Endothelial cell of umbilical vein (primary cell): ENCODE measurements around the gene MYO5B. TPM values are rescaled to one million over a fixed set of nuclear protein-coding genes. Genes with fewer than 3 reads are reported as not detected.

Source experiments
- BruUV-seq: library from RNA; stranded (reverse); fragments of 400-500 nt; replicated peaks from 2 replicates; lab custom pipeline; 2021; lab: Mats Ljungman, UMichigan
- CTCF ChIA-PET: fragments of 300-600, 350-600 bp; sonication (Branson Sonifier 250); formaldehyde crosslinking; loops from one replicate; lab custom pipeline; 2021; ENCODE audit warnings: antibody characterized with exemption, inconsistent platforms; lab: Charles Lee
- POLR2A ChIA-PET: fragments of 300-600, 350-600 bp; sonication (Branson Sonifier 250); formaldehyde crosslinking; loops from one replicate; lab custom pipeline; 2021; ENCODE audit warnings: antibody characterized with exemption, inconsistent platforms; lab: Charles Lee
- DNase-seq: peaks from one replicate; pipeline ENCODE4 v3.0.0-alpha.2; 2011; ENCODE audit warnings: low read depth, low spot score
- FAIRE-seq: peaks from 2 replicates; lab custom pipeline; 2011; peaks lifted over from hg19 to GRCh38; lab: Jason Lieb, UNC
- H2AFZ ChIP-seq: 2 replicates; pipeline ENCODE4 v1.6.0; 2012; ENCODE audit warnings: low read depth, low read length, control low read depth, inconsistent platforms
- H3K27ac ChIP-seq: 2 replicates; pipeline ENCODE4 v1.5.1; 2011; ENCODE audit warnings: low read depth, mild to moderate bottlenecking, control low read depth, low read length, moderate library complexity; ENCODE audit not compliant: insufficient read depth
- H3K27me3 ChIP-seq, 2 experiments: 2 replicates each; pipeline versions ENCODE4 v1.6.0 to v1.6.1; 2011; ENCODE audit warnings: low read length in 2 of 2, mixed read lengths in 1 of 2; ENCODE audit not compliant: control insufficient read depth in 2 of 2, insufficient read depth in 2 of 2
- H3K36me3 ChIP-seq, 2 experiments: 2 replicates in 1 of 2; 3 replicates in 1 of 2; pipeline ENCODE4 v1.5.1; 2011; ENCODE audit warnings: low read length in 2 of 2, mild to moderate bottlenecking in 1 of 2, moderate library complexity in 1 of 2; ENCODE audit not compliant: control insufficient read depth in 2 of 2, insufficient read depth in 2 of 2; ENCODE audit errors: extremely low read depth in 1 of 2
- H3K4me1 ChIP-seq: 3 replicates; pipeline ENCODE4 v1.5.1; 2011; ENCODE audit warnings: mild to moderate bottlenecking, low read length; ENCODE audit not compliant: control insufficient read depth, insufficient read depth; ENCODE audit errors: extremely low read depth
- H3K4me2 ChIP-seq: 2 replicates; pipeline ENCODE4 v1.6.1; 2011; ENCODE audit warnings: low read length, control low read depth, mixed read lengths; ENCODE audit not compliant: insufficient read depth
- H3K4me3 ChIP-seq, 3 experiments: fragments of 200-600 bp in 1 of 3; sonication (generic), shearing (Covaris generic) in 1 of 3; replicated peaks in 1 of 3; 2 replicates each; pipeline ENCODE4 v1.5.1; 2011 to 2016; ENCODE audit warnings: control low read depth in 3 of 3, low read length in 3 of 3, mild to moderate bottlenecking in 2 of 3, inconsistent platforms in 1 of 3, low read depth in 1 of 3, moderate library complexity in 1 of 3; ENCODE audit not compliant: insufficient read depth in 1 of 3
- H3K79me2 ChIP-seq: 2 replicates; pipeline ENCODE4 v1.6.0; 2012; ENCODE audit warnings: low read length, inconsistent platforms; ENCODE audit not compliant: control insufficient read depth, insufficient read depth
- H3K9ac ChIP-seq: replicated peaks from 2 replicates; pipeline ENCODE3; 2011; ENCODE audit warnings: low read length, control low read depth; ENCODE audit not compliant: insufficient read depth; ENCODE audit errors: extremely low read depth
- H3K9me1 ChIP-seq: replicated peaks from 3 replicates; pipeline ENCODE4 v1.6.0; 2011; ENCODE audit warnings: mild to moderate bottlenecking, low read length; ENCODE audit not compliant: control insufficient read depth, insufficient read depth; ENCODE audit errors: extremely low read depth
- H3K9me3 ChIP-seq: replicated peaks from 2 replicates; pipeline ENCODE4 v1.5.1; 2012; ENCODE audit warnings: low read length, inconsistent platforms; ENCODE audit not compliant: control insufficient read depth, insufficient read depth
- H4K20me1 ChIP-seq: replicated peaks from 2 replicates; pipeline ENCODE3; 2011; ENCODE audit warnings: mild to moderate bottlenecking, low read length; ENCODE audit not compliant: control insufficient read depth, insufficient read depth; ENCODE audit errors: extremely low read depth
- CTCF ChIP-seq, 2 donors: IDR thresholded peaks; 1 replicate in 1 of 2; 2 replicates in 1 of 2; pipeline ENCODE4 v1.5.1; 2011; ENCODE audit warnings: low read length in 2 of 2, mild to moderate bottlenecking in 2 of 2, moderate library complexity in 2 of 2, control low read depth in 1 of 2, inconsistent platforms in 1 of 2, low read depth in 1 of 2; ENCODE audit not compliant: insufficient read depth in 1 of 2; ENCODE audit errors: extremely low read depth in 1 of 2
- EZH2 ChIP-seq: IDR thresholded peaks from 2 replicates; pipeline ENCODE4 v1.6.1; 2012; ENCODE audit warnings: borderline replicate concordance, low read depth, mild to moderate bottlenecking, moderate library complexity, low read length, inconsistent platforms; ENCODE audit not compliant: severe bottlenecking
- FOS ChIP-seq: IDR thresholded peaks from 2 replicates; pipeline ENCODE4 v1.6.1; 2011; ENCODE audit warnings: mild to moderate bottlenecking, low read length, moderate library complexity, borderline replicate concordance; ENCODE audit not compliant: insufficient read depth
- GATA2 ChIP-seq: IDR thresholded peaks from 2 replicates; pipeline ENCODE4 v1.7.0; 2011; ENCODE audit warnings: low read depth, mild to moderate bottlenecking, moderate library complexity, mixed read lengths, low read length; ENCODE audit not compliant: insufficient read length, insufficient read depth
- JUN ChIP-seq: IDR thresholded peaks from 2 replicates; pipeline ENCODE4 v1.6.1; 2011; ENCODE audit warnings: borderline replicate concordance, low read depth; ENCODE audit not compliant: insufficient read length, insufficient read depth
- MAX ChIP-seq: IDR thresholded peaks from 2 replicates; pipeline ENCODE4 v1.6.1; 2011; ENCODE audit not compliant: insufficient read depth, insufficient read length
- MYC ChIP-seq: IDR thresholded peaks from one replicate; pipeline ENCODE4 v1.6.1; 2011; ENCODE audit warnings: mild to moderate bottlenecking, low read depth, low read length
- POLR2A ChIP-seq: IDR thresholded peaks from 2 replicates; pipeline ENCODE4 v1.6.1; 2012; ENCODE audit warnings: low read depth, mild to moderate bottlenecking, control low read depth, low read length
- POLR2AphosphoS5 ChIP-seq: IDR thresholded peaks from 2 replicates; pipeline ENCODE4 v1.6.1; 2012; ENCODE audit warnings: low read depth, mild to moderate bottlenecking, control low read depth, low read length, moderate library complexity; ENCODE audit not compliant: insufficient read depth
- dilution Hi-C: fragments of 300-500 bp; cut with MboI; formaldehyde crosslinking; loops from one replicate; pipeline ENCODE4 v1.15.0; 2019; ENCODE audit warnings: low sequenced_read_pairs; ENCODE audit not compliant: extremely low pct_ligation_motif_present
- intact Hi-C: fragments of 100-400 bp; cut with micrococcal nuclease; formaldehyde crosslinking; loops from one replicate; pipeline ENCODE4 v1.10.0; 2022
- polyA plus RNA-seq, 4 experiments: library from polyadenylated mRNA; depleted of rRNA in 3 of 4; stranded (reverse) in 3 of 4; unstranded in 1 of 4; fragments of >200 nt; gene quantifications; 2 replicates each; pipeline versions ENCODE4 v1.2.1 to v1.2.3, GENCODE V29; 2011 to 2012; ENCODE audit warnings: missing spikeins in 1 of 4
- total RNA-seq: library from RNA; stranded (reverse); gene quantifications from 2 replicates; pipeline ENCODE4 v1.2.3, GENCODE V29; 2021

Gene MYO5B
- total and polyA plus RNA-seq, 2 donors (not counting 3 experiments of a cell fraction or from before 2014, with no cell fraction given), result 0.54 to 1.1 TPM

GRCh38 chr18:50113726-50114125, 81.2 kb downstream of the MYO5B start:
- no peaks in the 10 kb centered on the region for H3K79me2 ChIP-seq
- ChIA-PET POLR2A (no interaction called here), CTCF (interaction anchor here (1.8 kb wide), 1 partner anchor 243 kb away, joined by 3 read pairs; no protein-coding TSS in a partner anchor)
- no peak overlapping the region for H3K27ac ChIP-seq
- TF ChIP-seq POLR2A (no peak), MYC (no peak), POLR2AphosphoS5 (no peak), CTCF (IDR thresholded peaks at IDR 0.05; ENCODE audit: extremely low read depth in 1 of 2, insufficient read depth in 1 of 2, low read depth in 1 of 2, low read length in 2 of 2) (no peak), GATA2 (no peak), FOS (no peak), JUN (no peak), MAX (no peak), EZH2 (no peak)
- DNase-seq (no peak), FAIRE-seq (no peak)
- no peaks in the 10 kb centered on the region for H3K9me1 ChIP-seq
- H4K20me1 ChIP-seq, result no peaks in the 10 kb centered on the region
- no peak overlapping the region for H3K4me3 ChIP-seq
- H3K36me3 ChIP-seq, result no peaks in the 10 kb centered on the region
- no peak overlapping the region for H3K4me2 ChIP-seq
- H3K27me3 ChIP-seq, result no peaks in the 10 kb centered on the region
- H2AFZ ChIP-seq, result no peak overlapping the region
- intact Hi-C loops (no loop called here), dilution Hi-C loops (no loop called here)
- no peaks in the 10 kb centered on the region for H3K9me3 ChIP-seq
- BruUV-seq, result no TSS peak
- H3K4me1 ChIP-seq, result no peaks in the 10 kb centered on the region
- no peak overlapping the region for H3K9ac ChIP-seq
